Activated T-helper 2 cell treated with anti-CD3 and anti-CD28 coated beads, Interferon-gamma antibody, Interleukin-2, Interleukin-4, amounts not matched to agents 10 μg/mL and 5 μg/mL and 100 μg/mL, durations not matched to agents 14 hours and 24 hours and 36 hours (primary cell): ENCODE measurements around the gene ORM2. TPM values are rescaled to one million over a fixed set of nuclear protein-coding genes. Genes with fewer than 3 reads are reported as not detected.

Experiments used
- DNase-seq: peaks from one replicate; pipeline ENCODE4 v3.0.0; 2021; ENCODE audit warnings: low spot score
- H3K27ac Mint-ChIP-seq: one replicate; pipeline ENCODE4 v1.8.0; 2021; ENCODE audit warnings: mixed read lengths
- H3K27me3 Mint-ChIP-seq: one replicate; pipeline ENCODE4 v1.8.0; 2021; ENCODE audit warnings: low read depth, mixed read lengths
- H3K36me3 Mint-ChIP-seq: one replicate; pipeline ENCODE4 v1.8.0; 2021; ENCODE audit warnings: low read depth, mixed read lengths
- H3K4me1 Mint-ChIP-seq: one replicate; pipeline ENCODE4 v1.8.0; 2021; ENCODE audit warnings: low read depth, mixed read lengths
- H3K4me3 Mint-ChIP-seq: one replicate; pipeline ENCODE4 v1.8.0; 2021; ENCODE audit warnings: low read depth, mild to moderate bottlenecking, moderate library complexity, mixed read lengths
- H3K9me3 Mint-ChIP-seq: one replicate; pipeline ENCODE4 v1.8.0; 2021; ENCODE audit warnings: mixed read lengths
- intact Hi-C: fragments of 100-400 bp; cut with micrococcal nuclease; formaldehyde crosslinking; loops from one replicate; pipeline ENCODE4 v1.15.1; 2023
- total RNA-seq: library from RNA; stranded (reverse); gene quantifications from 2 replicates; pipeline ENCODE4 v1.2.3, GENCODE V29; 2022

Gene ORM2
- total RNA-seq, 1 donor from 2014 or later: not detected

GRCh38 chr9:114370968-114371320, 41.3 kb downstream of the ORM2 start:
- intact Hi-C loops: no loop called here
- H3K4me3 Mint-ChIP-seq: peak overlapping the region; percentile 20

GRCh38 chr9:114371343-114371944, 41.8 kb downstream of the ORM2 start:
- Mint-ChIP-seq H3K9me3 (no peaks in the 10 kb centered on the region), H3K36me3 (peaks cover 83% of the 10 kb centered on the region), H3K4me1 (peaks cover 80% of the 10 kb centered on the region), H3K4me3 (peak overlapping the region; percentile 76), H3K27me3 (no peaks in the 10 kb centered on the region), H3K27ac (peak overlapping the region; percentile 85)
- no peak for DNase-seq
- intact Hi-C loops: no loop called here

More at GRCh38 chr9:114370968-114371320, 41.3 kb downstream of the ORM2 start:
- peaks cover 86% of the 10 kb centered on the region for H3K36me3 Mint-ChIP-seq
- H3K27me3 Mint-ChIP-seq: no peaks in the 10 kb centered on the region
- H3K27ac Mint-ChIP-seq: peak overlapping the region; percentile 70
- peaks cover 82% of the 10 kb centered on the region for H3K4me1 Mint-ChIP-seq
- H3K9me3 Mint-ChIP-seq: no peaks in the 10 kb centered on the region
- no peak for DNase-seq

GRCh38 chr9:114371973-114372917, 42.6 kb downstream of the ORM2 start:
- intact Hi-C loops: loop anchor here (1.0 kb wide), 1 partner anchor 8 kb away; no protein-coding TSS in a partner anchor
- no peaks in the 10 kb centered on the region for H3K9me3 Mint-ChIP-seq

GRCh38 chr9:114372921-114373448, 43.3 kb downstream of the ORM2 start:
- peak; percentile 83 for DNase-seq
- peaks cover 83% of the 10 kb centered on the region for H3K36me3 Mint-ChIP-seq
- H3K4me3 Mint-ChIP-seq: peak overlapping the region; percentile 76
- no peaks in the 10 kb centered on the region for H3K9me3 Mint-ChIP-seq
- H3K27me3 Mint-ChIP-seq: no peaks in the 10 kb centered on the region
- peak overlapping the region; percentile 85 for H3K27ac Mint-ChIP-seq
- intact Hi-C loops: loop anchor here (1.0 kb wide), 3 partner anchors 9 to 25 kb away; no protein-coding TSS in a partner anchor
- peaks cover 77% of the 10 kb centered on the region for H3K4me1 Mint-ChIP-seq

More at GRCh38 chr9:114371973-114372917, 42.6 kb downstream of the ORM2 start:
- peak overlapping the region; percentile 76 for H3K4me3 Mint-ChIP-seq
- peaks cover 83% of the 10 kb centered on the region for H3K36me3 Mint-ChIP-seq
- peaks cover 78% of the 10 kb centered on the region for H3K4me1 Mint-ChIP-seq
- H3K27ac Mint-ChIP-seq: peak overlapping the region; percentile 85
- peak; percentile 59 for DNase-seq
- no peaks in the 10 kb centered on the region for H3K27me3 Mint-ChIP-seq

GRCh38 chr9:114373960-114374730, 44.5 kb downstream of the ORM2 start:
- Mint-ChIP-seq H3K9me3 (no peaks in the 10 kb centered on the region), H3K36me3 (peaks cover 88% of the 10 kb centered on the region), H3K4me1 (peaks cover 82% of the 10 kb centered on the region), H3K27ac (peak overlapping the region; percentile 85), H3K4me3 (peak overlapping the region; percentile 34), H3K27me3 (no peaks in the 10 kb centered on the region)
- no peak for DNase-seq
- intact Hi-C loops: loop anchor here (1.0 kb wide), 2 partner anchors 11 to 24 kb away; no protein-coding TSS in a partner anchor

GRCh38 chr9:114374936-114375335, 45.3 kb downstream of the ORM2 start:
- Mint-ChIP-seq H3K9me3 (no peaks in the 10 kb centered on the region), H3K27me3 (no peaks in the 10 kb centered on the region), H3K4me3 (peak overlapping the region; percentile 31), H3K4me1 (peaks cover 80% of the 10 kb centered on the region), H3K27ac (peak overlapping the region; percentile 85), H3K36me3 (peaks cover 89% of the 10 kb centered on the region)
- intact Hi-C loops: no loop called here
- no peak for DNase-seq

- intact Hi-C loops: no loop called here
- Mint-ChIP-seq H3K9me3 (no peaks in the 10 kb centered on the region), H3K4me1 (peaks cover 80% of the 10 kb centered on the region), H3K36me3 (peaks cover 92% of the 10 kb centered on the region), H3K27ac (peak overlapping the region; percentile 85), H3K4me3 (peak overlapping the region; percentile 31), H3K27me3 (no peaks in the 10 kb centered on the region)
- no peak for DNase-seq
These were observed 45.9 kb downstream of the ORM2 start for GRCh38 chr9:114375386-114376175.

GRCh38 chr9:114376586-114377445, 47.1 kb downstream of the ORM2 start:
- H3K36me3 Mint-ChIP-seq: peaks cover 86% of the 10 kb centered on the region
- H3K4me1 Mint-ChIP-seq: peaks cover 75% of the 10 kb centered on the region
- no peaks in the 10 kb centered on the region for H3K9me3 Mint-ChIP-seq
- no peak overlapping the region for H3K4me3 Mint-ChIP-seq
- peak overlapping the region; percentile 74 for H3K27ac Mint-ChIP-seq
- DNase-seq: no peak
- no peaks in the 10 kb centered on the region for H3K27me3 Mint-ChIP-seq
- intact Hi-C loops: no loop called here

- Mint-ChIP-seq H3K4me3 (no peak overlapping the region), H3K27ac (peak overlapping the region; percentile 81), H3K9me3 (no peaks in the 10 kb centered on the region), H3K27me3 (no peaks in the 10 kb centered on the region), H3K36me3 (peaks cover 85% of the 10 kb centered on the region), H3K4me1 (peaks cover 76% of the 10 kb centered on the region)
- intact Hi-C loops: no loop called here
- DNase-seq: no peak
These were observed 48.3 kb downstream of the ORM2 start for GRCh38 chr9:114378016-114378415.

GRCh38 chr9:114378883-114379282, 49.2 kb downstream of the ORM2 start:
- no peak for DNase-seq
- H3K36me3 Mint-ChIP-seq: peaks cover 84% of the 10 kb centered on the region
- H3K27me3 Mint-ChIP-seq: no peaks in the 10 kb centered on the region

More at GRCh38 chr9:114378883-114379282, 49.2 kb downstream of the ORM2 start:
- no peaks in the 10 kb centered on the region for H3K9me3 Mint-ChIP-seq
- H3K4me3 Mint-ChIP-seq: no peak overlapping the region
- peak overlapping the region; percentile 45 for H3K27ac Mint-ChIP-seq
- H3K4me1 Mint-ChIP-seq: peaks cover 76% of the 10 kb centered on the region
- intact Hi-C loops: no loop called here
